ENCODE results near the gene UCP1. TPM values are rescaled to one million over a fixed set of nuclear protein-coding genes. Genes with fewer than 3 reads are reported as not detected.

Gene UCP1
- total RNA-seq, 4 donors from 2014 or later = not detected

DNA sequence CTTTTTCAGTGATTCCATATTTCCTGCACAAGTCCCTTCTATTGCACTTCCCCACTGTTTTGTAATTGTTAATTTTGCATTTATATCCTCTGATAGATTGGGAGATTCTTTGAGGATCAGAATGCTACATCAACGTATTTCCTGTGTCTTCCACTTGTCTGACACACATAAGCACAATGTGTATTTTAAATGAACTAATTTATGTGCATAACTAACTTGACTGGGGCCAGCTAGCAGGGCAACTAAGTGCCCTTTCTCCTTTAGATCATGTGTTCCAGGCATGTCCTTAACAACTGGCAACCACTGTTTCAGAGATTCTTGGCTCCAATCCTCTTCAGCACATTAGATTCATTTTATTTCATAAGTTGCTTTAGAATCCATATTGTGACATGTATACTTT lies 15.7 kb upstream of the UCP1 start:
- Histone ChIP-seq H3K4me3 (no peak overlapping the region), H3K9me3 (peaks cover 0 to 2% of the 10 kb centered on the region in 2 donors), H3K27me3 (peaks cover 17% of the 10 kb centered on the region), H3K27ac (no peak overlapping the region), H3K4me1 (peaks cover 0 to under 1% (median 0%) of the 10 kb centered on the region in 4 donors), H3K36me3 (no peaks in the 10 kb centered on the region)
- in situ Hi-C loops (cut with MboI; ENCODE audit: low pct_ligation_motif_present in 1 of 4, low pct_unique_long_range_greater_than_20kb in 1 of 4, low sequenced_read_pairs in 3 of 4) (loop anchor here in 1 of 4 donors (25.0 kb wide), 1 partner anchor 278 kb away; no protein-coding TSS in a partner anchor), intact Hi-C loops (cut with DNase I; ENCODE audit: low total_unique reads) (no loop called here)
- 39% methylated on average over 1 of the region's 1 CpG; no CpG with 5 or more reads in 1 of the 2 donors for WGBS, 2 donors (ENCODE audit: low coverage in 1 of 2)
- TF ChIP-seq EP300 (IDR thresholded peaks at IDR 0.05; ENCODE audit: low read depth) (no peak), POLR2AphosphoS5 (IDR thresholded peaks at IDR 0.05) (no peak), POLR2A (IDR thresholded peaks at IDR 0.05) (no peak)
- TF ChIP-seq, protein P1, sequence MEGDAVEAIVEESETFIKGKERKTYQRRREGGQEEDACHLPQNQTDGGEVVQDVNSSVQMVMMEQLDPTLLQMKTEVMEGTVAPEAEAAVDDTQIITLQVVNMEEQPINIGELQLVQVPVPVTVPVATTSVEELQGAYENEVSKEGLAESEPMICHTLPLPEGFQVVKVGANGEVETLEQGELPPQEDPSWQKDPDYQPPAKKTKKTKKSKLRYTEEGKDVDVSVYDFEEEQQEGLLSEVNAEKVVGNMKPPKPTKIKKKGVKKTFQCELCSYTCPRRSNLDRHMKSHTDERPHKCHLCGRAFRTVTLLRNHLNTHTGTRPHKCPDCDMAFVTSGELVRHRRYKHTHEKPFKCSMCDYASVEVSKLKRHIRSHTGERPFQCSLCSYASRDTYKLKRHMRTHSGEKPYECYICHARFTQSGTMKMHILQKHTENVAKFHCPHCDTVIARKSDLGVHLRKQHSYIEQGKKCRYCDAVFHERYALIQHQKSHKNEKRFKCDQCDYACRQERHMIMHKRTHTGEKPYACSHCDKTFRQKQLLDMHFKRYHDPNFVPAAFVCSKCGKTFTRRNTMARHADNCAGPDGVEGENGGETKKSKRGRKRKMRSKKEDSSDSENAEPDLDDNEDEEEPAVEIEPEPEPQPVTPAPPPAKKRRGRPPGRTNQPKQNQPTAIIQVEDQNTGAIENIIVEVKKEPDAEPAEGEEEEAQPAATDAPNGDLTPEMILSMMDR (IDR thresholded peaks at IDR 0.05) = no peak
- no peak for DNase-seq

DNA sequence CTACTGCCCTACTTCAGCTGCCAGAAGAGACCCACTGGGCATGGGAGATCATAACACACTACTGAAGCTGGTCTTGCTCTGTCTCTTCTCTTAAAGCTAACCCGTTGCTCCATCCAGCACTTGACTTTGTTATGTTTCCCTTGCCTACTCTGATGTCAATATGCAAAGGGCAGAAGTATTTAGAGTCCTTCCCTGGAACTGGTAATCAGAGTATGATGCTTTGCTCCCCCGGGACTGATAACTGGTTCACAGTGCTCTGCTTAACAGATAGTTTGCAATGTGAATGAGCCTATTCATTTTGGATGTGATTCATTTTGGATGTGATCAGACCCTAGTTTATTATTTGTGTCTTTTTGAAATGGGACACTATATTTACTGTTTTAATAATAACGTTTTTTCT lies 12.3 kb upstream of the UCP1 start:
- no peak for DNase-seq
- WGBS, 2 donors (ENCODE audit: low coverage in 1 of 2) = 43 to 77% methylated on average over 2 to 3 of the region's 3 CpGs
- Histone ChIP-seq H3K9me3 (peaks cover 0 to 2% of the 10 kb centered on the region in 2 donors), H3K4me1 (peaks cover 0 to 5% (median 0%) of the 10 kb centered on the region in 4 donors), H3K27ac (no peak overlapping the region), H3K4me3 (no peak overlapping the region), H3K27me3 (peaks cover 42% of the 10 kb centered on the region), H3K36me3 (no peaks in the 10 kb centered on the region)
- in situ Hi-C loops (cut with MboI; ENCODE audit: low pct_ligation_motif_present in 1 of 4, low pct_unique_long_range_greater_than_20kb in 1 of 4, low sequenced_read_pairs in 3 of 4) = loop anchor here in 1 of 4 donors (25.0 kb wide), 1 partner anchor 281 kb away; no protein-coding TSS in a partner anchor
- intact Hi-C loops (cut with DNase I; ENCODE audit: low total_unique reads) = no loop called here
- TF ChIP-seq EP300 (IDR thresholded peaks at IDR 0.05; ENCODE audit: low read depth) (no peak), POLR2A (IDR thresholded peaks at IDR 0.05) (no peak), POLR2AphosphoS5 (IDR thresholded peaks at IDR 0.05) (no peak)
- TF ChIP-seq, protein P1 (IDR thresholded peaks at IDR 0.05) = no peak

DNA sequence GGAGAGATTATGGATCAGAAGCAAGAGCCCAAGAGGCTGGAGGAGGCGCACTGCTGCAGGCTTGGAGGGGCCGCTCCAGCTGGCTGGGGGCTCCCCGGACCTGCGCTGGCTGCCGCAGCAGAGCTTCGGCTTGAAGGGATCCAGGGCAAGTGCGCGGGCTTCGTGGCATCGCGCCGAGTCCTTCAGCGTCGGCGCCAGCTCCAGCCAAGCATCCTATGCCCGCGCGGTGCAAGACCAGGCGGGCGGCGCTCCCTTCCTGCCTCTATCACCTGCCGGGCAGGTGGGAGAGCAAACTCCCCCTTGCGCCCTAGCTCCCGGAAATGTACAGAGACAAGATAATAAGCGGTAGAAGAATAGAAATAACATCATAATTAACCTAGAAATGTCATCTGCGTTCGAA lies 10.5 kb upstream of the UCP1 start:
- WGBS, 2 donors (ENCODE audit: low coverage in 1 of 2) = 9% methylated on average over 27 of the region's 27 CpGs; no CpG with 5 or more reads in 1 of the 2 donors
- Histone ChIP-seq H3K4me1 (peaks cover 0 to 5% (median 0%) of the 10 kb centered on the region in 4 donors), H3K27ac (no peak overlapping the region), H3K4me3 (no peak overlapping the region), H3K27me3 (peaks cover 50% of the 10 kb centered on the region), H3K36me3 (no peaks in the 10 kb centered on the region), H3K9me3 (peaks cover 0 to 2% of the 10 kb centered on the region in 2 donors)
- no peak for DNase-seq
- intact Hi-C loops (cut with DNase I; ENCODE audit: low total_unique reads) (no loop called here), in situ Hi-C loops (cut with MboI; ENCODE audit: low pct_ligation_motif_present in 1 of 4, low pct_unique_long_range_greater_than_20kb in 1 of 4, low sequenced_read_pairs in 3 of 4) (loop anchor here in 1 of 4 donors (25.0 kb wide), 1 partner anchor 283 kb away; no protein-coding TSS in a partner anchor)
- no peak for TF ChIP-seq POLR2A (IDR thresholded peaks at IDR 0.05)
- TF ChIP-seq, protein P1 (IDR thresholded peaks at IDR 0.05) = no peak
- no peak for TF ChIP-seq EP300 (IDR thresholded peaks at IDR 0.05; ENCODE audit: low read depth)
- no peak for TF ChIP-seq POLR2AphosphoS5 (IDR thresholded peaks at IDR 0.05)

DNA sequence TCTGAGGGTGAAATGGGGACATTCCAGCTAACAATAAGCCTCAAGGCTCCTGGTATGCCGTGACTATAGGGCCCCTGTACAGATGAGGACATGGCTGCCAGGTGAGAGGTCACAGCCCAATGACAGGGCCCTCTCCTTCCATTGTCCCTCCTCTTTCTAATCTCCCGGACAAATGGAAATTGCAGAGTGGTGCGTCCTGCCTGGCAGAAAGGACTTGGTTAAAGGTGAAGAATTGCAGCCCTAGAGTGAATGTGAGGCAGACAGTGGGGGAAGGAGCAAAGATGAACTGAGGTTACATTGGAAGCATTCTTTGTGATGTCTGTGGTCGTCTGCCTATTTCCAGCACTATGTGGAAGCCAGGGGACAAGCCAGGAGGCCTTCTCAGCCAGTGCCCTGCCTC lies 6.7 kb upstream of the UCP1 start:
- Histone ChIP-seq H3K27ac (no peak overlapping the region), H3K36me3 (no peaks in the 10 kb centered on the region), H3K27me3 (peaks cover 67% of the 10 kb centered on the region), H3K4me1 (peaks cover 0 to 5% (median 0%) of the 10 kb centered on the region in 4 donors), H3K4me3 (no peak overlapping the region), H3K9me3 (peaks cover 0 to 3% of the 10 kb centered on the region in 2 donors)
- in situ Hi-C loops (cut with MboI; ENCODE audit: low pct_ligation_motif_present in 1 of 4, low pct_unique_long_range_greater_than_20kb in 1 of 4, low sequenced_read_pairs in 3 of 4) (loop anchor here in 1 of 4 donors (25.0 kb wide), 1 partner anchor 287 kb away; no protein-coding TSS in a partner anchor), intact Hi-C loops (cut with DNase I; ENCODE audit: low total_unique reads) (no loop called here)
- 82 to 87% methylated on average over 3 to 4 of the region's 4 CpGs for WGBS, 2 donors (ENCODE audit: low coverage in 1 of 2)
- DNase-seq = no peak
- no peak for TF ChIP-seq EP300 (IDR thresholded peaks at IDR 0.05; ENCODE audit: low read depth)
- no peak for TF ChIP-seq POLR2AphosphoS5 (IDR thresholded peaks at IDR 0.05)

Data from transverse colon (tissue), 4 donors.